HUDEP-2 (cell line): Measurements from ENCODE around the gene ZC3H7A.
A peak's percentile ranks its signal among the peaks of the same experiment; 100 is the strongest.

Experiments
- DNase-seq, 76 experiments: peaks; one replicate each; lab custom pipeline; 2025; ENCODE audit not compliant: unreplicated experiment in 76 of 76; lab: John Stamatoyannopoulos, UW

The ZC3H7A gene

GRCh38 chr16:11781773-11782172 lies 15.3 kb downstream of the ZC3H7A start:
- no peak for DNase-seq

GRCh38 chr16:11780991-11781680 lies 15.9 kb downstream of the ZC3H7A start:
- no peak for DNase-seq

- no peak for DNase-seq
Measured at GRCh38 chr16:11779074-11779473, 18.0 kb downstream of the ZC3H7A start.

GRCh38 chr16:11774065-11774626 lies 22.9 kb downstream of the ZC3H7A start:
- DNase-seq, result no peak

- no peak for DNase-seq
Measured at GRCh38 chr16:11768849-11769248, 28.2 kb downstream of the ZC3H7A start.

GRCh38 chr16:11762431-11762830 lies 34.6 kb downstream of the ZC3H7A start:
- DNase-seq, result no peak

GRCh38 chr16:11759997-11760396 lies 37.1 kb downstream of the ZC3H7A start:
- DNase-seq, result no peak

- DNase-seq, result no peak
Measured at GRCh38 chr16:11759163-11759834, 37.8 kb downstream of the ZC3H7A start.

GRCh38 chr16:11757671-11758545 lies 39.1 kb downstream of the ZC3H7A start:
- DNase-seq, result no peak

GRCh38 chr16:11756248-11756647 lies 40.8 kb downstream of the ZC3H7A start:
- DNase-seq, result no peak

- no peak for DNase-seq
Measured at GRCh38 chr16:11755022-11755760, 41.9 kb downstream of the ZC3H7A start.

- no peak for DNase-seq
Measured at GRCh38 chr16:11752856-11753255, 44.2 kb downstream of the ZC3H7A start.

GRCh38 chr16:11750056-11750455 lies 47.0 kb downstream of the ZC3H7A start:
- DNase-seq, result no peak

- DNase-seq, result no peak
Measured at GRCh38 chr16:11748404-11749254, 48.4 kb downstream of the ZC3H7A start.

- DNase-seq, result no peak
Measured at GRCh38 chr16:11747949-11748403, 49.1 kb downstream of the ZC3H7A start.

- no peak for DNase-seq
Measured at GRCh38 chr16:11744075-11744470, 53.0 kb downstream of the ZC3H7A start.

GRCh38 chr16:11743308-11744074 lies 53.6 kb downstream of the ZC3H7A start:
- DNase-seq, result peak in 4 of 76 experiments; percentile 4 to 48 (median 18)

GRCh38 chr16:11742536-11743307 lies 54.3 kb downstream of the ZC3H7A start, which contains the start of gene TXNDC11:
Gene TXNDC11, minus strand, starts transcription at chr16:11742857. Its CDS starts 127 bp downstream, at chr16:11742730.
- peak in 75 of 76 experiments; percentile 54 to 99 (median 96) for DNase-seq
